ENCODE data around the gene SLIT2.

SLIT2 gene, protein sequence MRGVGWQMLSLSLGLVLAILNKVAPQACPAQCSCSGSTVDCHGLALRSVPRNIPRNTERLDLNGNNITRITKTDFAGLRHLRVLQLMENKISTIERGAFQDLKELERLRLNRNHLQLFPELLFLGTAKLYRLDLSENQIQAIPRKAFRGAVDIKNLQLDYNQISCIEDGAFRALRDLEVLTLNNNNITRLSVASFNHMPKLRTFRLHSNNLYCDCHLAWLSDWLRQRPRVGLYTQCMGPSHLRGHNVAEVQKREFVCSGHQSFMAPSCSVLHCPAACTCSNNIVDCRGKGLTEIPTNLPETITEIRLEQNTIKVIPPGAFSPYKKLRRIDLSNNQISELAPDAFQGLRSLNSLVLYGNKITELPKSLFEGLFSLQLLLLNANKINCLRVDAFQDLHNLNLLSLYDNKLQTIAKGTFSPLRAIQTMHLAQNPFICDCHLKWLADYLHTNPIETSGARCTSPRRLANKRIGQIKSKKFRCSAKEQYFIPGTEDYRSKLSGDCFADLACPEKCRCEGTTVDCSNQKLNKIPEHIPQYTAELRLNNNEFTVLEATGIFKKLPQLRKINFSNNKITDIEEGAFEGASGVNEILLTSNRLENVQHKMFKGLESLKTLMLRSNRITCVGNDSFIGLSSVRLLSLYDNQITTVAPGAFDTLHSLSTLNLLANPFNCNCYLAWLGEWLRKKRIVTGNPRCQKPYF (N-terminal part only)

DNA sequence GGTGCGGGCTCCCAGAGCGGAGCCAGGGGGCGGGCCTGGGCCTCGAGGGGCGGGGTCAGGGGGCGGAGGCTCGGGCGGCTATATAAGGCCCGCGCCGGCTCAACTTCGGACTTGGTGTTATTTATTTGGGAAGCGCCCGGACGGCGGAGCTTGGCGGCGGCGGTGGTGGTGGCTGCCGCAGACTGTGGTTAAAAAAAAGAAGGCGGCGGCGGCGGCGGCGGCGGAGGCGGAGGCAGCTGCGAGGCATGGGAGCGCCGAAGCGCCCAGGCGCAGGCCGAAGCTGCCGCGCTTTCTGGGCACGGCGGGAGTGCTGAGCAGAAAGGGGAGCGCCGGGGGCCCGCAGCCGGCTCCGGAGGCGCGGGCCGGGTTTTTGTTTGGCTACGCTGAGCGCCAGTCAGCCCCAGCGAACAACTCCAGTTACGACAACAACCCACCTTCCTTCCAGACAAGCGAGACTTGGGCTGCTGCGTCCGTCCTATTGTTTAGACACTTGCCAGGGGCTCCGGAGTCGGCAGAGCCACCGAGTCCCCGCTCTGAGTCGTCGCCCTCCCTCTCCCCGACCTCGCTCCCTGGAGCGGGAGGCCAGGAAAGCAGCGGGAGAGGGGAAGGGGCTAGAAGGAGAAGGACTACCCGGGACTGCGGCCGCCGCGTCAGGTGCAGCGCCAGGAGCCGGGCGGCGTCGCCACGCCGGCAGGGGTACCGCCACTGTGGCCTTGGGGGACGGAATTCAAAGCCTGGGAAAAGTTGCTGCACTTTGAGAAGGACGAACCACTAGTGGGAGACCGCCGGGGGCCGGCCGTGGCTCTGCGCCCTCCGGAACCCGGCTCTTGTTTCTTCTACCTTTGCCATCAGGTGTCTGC is at the start of gene SLIT2:
Gene SLIT2, plus strand, starts transcription at position 110 of the 860 bp plus-strand sequence. CDS start 1,911 bp downstream, outside the sequence.
- DNase-seq = peak; percentile 27

DNA sequence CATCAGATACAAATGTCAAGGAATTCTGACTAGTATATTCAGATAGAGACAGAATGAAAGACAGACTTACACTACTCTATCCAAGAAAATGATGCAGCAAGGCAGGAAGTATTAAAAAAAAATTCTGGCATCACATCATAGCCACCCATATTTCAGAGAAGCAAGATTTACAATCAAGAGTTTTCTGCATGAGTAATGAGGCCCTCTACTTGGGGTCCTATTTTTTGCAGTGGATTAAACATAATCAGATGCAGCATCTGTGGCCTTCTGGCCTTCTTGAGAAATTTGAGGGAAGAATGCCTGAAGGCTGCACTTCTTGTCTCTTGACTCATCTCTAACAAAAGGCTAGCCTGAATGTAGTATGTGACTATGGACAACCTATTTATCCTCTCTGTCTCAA is 48.2 kb upstream of the SLIT2 start:
- DNase-seq = no peak

DNA sequence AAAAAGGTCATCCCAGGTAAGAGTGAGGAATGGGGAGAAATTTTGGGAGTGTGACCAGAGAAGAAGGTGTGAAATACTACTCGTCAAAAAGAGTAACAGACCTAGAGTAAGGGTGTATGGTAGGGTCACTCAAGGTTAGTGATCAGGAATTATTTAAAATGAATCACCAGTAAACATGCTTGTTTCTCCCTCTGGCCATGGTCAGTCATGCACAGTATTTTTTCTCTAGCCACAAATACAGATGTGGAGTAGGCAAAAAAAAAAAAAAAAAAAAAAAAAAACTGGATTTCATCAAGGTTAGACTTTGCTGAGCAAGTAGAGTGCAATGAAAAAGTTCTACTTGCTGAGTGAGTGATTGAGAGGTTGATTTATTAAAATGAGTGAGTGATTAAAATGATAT is 34.2 kb upstream of the SLIT2 start:
- DNase-seq = no peak

DNA sequence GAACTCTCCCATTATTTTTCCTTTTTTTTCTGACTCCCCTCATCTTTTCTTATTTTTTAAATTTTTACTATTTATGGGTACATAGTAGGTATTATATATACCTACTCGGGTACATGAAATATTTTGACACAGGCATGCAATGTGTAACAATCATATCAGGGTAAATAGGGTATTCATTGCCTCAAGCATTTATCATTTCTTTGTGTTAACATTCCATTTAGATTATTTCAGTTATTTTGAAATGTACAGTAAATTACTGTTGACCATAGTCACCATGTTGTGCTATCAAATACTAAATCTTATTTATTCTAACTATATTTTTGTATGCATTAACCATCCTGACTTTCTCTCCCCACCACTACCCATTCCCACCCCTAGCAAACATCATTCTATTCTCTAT is 33.8 kb upstream of the SLIT2 start:
- DNase-seq = no peak

DNA sequence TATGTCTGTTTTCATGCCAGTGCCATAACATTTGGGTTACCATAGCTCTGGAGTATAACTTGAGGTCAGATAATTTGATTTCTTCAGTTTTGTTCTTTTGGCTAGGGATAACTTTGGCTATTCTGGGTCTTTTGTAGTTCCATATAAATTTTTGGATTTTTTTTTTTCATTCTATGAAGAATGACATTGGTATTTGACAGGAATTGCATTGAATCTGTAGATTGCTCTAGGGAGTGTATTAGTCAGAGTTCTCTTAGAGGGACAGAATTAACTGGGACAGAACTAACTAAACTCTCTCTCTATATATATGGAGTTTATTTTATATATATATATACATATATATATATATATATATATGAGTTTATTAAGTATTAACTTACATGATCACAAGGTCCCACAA is 32.2 kb upstream of the SLIT2 start:
- DNase-seq = no peak

DNA sequence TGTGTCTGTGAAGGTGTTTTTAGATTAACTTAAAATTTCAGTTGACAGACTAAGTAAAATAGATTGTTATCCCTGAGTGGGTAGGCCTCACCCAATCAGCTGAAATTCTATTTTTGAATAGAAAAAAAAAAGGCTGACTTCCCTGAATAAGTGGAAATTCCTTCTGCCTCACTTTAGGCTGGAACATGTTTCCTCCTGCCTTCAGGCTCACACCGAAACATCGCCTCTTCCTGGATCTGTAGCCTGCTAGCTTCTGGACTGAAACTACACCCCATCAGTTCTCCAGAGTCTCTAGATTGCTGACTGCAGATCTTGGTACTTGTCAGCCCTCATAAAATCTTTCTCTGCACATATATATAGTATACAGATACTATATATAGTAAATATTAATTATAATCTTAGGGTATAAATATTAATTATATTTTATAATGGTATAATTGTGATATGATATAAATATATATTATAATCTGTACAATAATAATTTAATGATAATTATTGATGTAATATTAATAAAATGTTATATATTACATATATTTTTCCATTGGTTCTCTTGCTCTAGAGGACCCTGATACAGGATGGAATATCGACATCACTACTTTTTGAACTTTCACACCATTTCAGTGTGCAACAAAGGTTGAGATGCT is 13.7 kb upstream of the SLIT2 start:
- DNase-seq = no peak

DNA sequence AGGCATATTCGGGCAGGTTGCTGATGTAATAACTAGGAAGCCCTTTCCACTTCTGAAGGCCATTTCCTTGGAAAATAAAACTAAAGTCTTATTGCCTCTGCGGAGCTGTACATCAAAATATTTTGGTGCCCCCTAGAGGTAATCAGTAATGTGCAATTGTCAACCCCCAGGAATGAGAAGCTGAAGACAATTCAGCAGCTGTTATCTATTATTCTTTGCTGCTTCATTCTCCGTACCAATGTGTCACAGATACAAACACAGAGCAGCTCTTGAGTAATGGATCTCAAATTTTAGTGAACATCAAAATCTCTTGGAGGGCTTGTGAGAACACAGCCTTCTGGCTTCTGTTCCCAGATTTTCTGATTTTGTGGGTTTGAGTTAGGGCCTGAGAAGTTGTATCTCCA is 3.5 kb upstream of the SLIT2 start:
- DNase-seq = peak; percentile 64

DNA sequence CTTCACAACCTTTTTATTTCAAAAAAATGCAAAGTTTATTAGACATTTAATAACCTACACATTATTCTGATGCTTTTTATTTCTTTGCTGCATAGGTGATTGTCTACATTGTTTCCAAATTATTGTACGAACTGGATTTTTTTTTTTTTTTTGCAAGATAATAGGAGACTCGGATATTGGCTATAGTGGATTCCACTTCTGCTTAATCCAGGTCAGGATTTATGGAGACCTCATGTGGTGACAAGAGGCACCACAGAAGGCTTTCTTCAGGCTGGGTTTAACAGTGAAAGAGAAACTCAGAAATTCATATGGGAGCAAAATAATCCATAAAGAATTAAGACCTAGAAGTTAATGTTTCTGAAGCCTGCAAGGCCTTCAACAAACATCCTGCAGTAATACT is 2.4 kb upstream of the SLIT2 start:
- DNase-seq = peak; percentile 2

DNA sequence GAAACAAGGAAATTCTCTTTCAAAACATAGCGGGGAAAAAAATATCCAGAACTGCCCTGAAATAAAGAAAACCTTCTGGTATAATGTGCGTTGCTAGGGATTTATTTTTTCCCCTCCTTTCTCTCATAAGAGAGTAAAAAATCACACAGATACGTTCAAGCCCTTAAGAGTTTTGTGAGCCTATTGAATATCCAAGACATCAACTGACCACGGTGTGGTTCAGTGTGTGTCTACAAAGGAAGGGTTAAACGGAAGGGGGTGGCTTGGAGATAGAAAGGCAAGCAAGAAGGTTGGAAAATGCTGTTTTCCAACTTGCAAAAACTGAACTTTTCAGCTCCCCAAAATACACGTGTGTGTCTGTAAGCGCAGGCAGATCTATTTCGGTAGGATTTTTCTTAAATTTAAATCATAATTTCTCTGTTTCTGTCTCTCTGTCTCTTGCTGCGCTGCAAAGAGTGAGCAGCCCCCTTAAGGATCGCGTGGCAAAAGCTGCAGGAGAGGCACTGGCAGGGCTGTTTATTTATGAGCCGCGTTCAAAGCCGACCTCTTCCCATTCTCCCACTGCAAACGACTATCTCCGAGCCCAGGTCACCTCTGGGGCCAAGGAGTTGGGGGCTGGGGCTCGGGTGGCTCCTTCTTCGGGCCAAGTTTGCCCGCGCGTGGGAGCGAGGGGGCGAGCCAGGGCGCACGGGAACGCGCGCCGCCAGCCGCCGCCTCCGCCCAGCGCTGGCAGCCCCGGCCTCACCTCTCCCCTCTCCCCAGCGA is 492 bp upstream of the SLIT2 start:
- DNase-seq = no peak

DNA sequence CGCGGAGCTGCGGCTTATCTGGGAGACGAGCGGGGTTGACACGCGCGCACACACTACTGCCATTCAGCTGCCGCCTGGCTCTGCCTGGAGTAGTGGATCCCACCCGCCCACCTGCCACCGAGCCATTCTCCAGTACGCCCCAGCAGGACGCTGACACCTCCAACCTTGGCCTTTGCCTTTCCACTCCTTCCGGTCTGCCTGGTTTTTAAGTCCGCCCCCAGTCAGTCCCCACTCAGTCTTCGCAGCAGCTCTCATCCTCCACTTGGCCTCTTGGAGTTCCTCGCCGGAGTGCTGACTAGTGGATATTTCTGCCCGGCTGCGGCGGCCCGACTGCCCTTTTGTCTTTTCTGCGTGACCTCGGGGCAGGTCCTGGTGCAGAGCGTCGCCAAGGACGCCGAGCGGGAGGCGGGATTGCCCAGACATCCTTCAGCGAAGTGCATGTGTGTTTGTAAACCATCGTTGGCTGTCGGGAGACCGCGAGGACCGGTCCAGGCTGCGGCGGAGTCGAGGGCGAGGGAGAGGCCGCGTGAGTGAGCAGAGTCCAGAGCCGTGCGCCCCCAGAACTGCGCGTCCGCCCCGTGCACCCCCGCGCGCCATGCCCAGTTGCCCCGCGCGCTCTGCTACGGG is 1.1 kb downstream of the SLIT2 start:
- DNase-seq = no peak

DNA sequence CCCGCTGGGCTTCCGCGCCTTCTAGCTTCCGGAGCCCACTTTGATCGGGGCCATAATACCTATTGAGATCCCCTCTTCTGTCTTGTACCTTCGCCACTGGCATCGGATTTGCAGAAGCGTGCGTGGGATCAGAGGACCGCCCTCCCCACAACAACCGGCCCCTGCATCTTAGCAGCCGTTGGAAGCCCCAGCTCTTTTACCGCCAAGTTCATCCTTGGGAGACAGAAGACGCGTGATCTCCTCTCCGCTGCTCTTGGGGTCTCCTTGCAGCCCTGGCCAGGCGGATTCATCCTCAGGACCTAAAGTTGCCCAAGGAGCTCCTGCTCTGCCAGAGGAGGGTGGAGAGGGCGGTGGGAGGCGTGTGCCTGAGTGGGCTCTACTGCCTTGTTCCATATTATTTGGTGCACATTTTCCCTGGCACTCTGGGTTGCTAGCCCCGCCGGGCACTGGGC is 1.6 kb downstream of the SLIT2 start:
- DNase-seq = no peak

DNA sequence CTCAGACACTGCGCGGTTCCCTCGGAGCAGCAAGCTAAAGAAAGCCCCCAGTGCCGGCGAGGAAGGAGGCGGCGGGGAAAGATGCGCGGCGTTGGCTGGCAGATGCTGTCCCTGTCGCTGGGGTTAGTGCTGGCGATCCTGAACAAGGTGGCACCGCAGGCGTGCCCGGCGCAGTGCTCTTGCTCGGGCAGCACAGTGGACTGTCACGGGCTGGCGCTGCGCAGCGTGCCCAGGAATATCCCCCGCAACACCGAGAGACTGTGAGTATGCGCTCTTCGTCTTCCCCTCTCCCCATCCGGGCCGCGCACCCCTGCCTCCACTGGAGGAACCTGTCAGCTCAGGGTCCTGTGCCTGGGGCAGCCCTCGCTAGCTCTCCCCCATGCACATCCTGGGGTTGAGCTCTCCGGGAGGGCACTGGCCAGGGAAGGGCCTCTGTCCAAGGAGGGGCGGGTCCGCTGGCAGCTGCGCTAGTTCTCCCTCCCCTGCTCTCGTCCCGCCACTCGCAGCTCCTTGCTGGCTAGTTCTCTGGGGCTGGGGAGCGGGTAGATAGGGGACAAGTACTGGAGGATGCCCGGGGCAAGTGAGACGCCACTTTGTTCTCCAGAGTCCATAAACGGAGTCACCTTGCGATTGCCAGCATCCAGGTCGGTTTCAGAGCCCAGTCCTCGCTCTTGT is 2.2 kb downstream of the SLIT2 start:
- no peak for DNase-seq

DNA sequence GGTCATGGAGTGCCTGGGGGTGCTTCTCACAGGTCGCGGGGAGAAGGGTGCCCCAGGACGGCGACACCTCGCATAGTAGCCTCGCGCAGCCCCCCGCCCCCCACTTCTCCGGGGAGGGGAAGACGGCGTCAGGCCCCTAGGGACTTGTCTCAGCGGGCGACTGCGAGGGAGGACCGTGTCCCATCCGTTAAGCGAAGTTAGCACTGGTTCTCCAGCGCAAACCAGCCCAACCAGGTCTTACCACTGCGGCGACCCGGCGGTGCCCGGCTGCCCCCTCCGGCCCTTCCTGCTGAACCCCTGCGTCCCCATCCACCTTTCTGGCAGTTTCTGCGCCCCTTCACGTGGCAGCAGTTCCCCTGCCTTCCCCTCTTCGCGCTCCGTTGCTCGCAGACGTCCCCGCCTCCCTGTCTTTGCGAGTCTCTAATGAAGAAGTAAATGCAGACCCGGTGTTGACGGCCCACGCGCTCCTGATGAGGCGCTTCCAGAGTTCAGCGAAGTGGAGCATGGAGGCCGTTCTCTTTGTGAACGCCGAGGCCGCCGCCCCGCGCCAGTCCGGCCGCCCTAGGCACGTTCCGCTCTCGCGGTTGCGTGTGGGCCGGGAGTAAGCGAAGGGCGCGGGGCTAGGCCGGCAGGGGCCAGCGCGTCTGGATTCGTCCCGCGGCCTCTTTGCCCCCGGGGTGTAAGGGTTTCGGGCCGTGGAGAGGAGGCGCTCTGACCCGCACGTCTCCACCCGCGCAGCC is 3.0 kb downstream of the SLIT2 start:
- no peak for DNase-seq

DNA sequence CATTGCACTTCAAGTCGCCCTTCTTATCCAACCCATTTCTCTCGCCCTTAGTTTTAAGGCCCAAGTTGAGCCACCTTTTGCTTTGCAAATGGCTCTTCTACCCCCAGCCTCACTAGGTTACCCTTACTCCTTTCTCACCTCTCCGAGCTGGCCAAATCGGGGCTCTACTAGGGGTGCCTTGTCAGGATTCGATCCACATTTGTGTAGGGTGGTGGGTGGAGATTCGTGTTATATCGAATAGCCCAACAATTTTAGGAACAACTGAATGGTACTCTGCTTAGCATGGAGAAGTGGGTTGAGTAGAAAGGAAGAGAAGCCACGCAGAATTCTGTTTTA is 3.5 kb downstream of the SLIT2 start:
- no peak for DNase-seq

DNA sequence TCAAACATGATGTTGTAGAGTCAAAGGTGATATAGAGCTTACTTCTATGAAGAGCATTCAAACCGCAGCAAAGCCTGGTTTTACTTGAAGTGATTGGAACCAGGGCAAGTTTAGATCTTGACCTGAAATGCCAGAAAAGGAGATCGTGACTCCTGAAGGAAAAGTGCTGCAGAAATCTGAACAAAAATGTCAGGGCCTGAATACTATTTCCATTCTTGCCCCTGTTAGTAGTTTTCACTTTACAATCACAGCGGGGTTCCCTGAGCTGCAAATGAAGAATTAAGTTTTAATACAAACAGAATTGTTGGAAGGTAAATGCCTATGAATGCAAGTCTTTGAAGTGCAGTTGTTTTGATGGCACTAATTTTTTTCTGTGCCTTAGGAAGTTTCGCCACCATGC is 4.1 kb downstream of the SLIT2 start:
- DNase-seq = no peak

DNA sequence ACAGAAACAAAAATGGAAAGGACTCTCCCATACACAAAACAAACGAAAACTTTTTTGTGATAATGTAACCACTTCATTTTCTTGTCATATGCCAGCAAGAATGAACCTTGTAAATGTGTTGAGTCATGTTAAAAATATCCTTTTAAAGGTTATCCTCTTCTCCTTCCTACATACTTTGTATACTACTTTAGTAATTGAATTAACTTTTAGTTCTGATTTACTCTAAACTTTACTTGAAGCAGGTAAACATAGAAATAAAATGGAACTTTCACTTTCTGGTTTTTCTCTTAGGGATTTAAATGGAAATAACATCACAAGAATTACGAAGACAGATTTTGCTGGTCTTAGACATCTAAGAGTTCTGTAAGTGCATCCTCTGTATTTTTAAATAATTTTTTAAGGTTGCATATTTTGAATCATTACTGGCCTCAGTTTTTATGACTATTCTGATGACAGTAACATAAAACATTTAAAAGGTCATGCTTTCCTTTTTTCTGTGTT is 4.7 kb downstream of the SLIT2 start:
- no peak for DNase-seq

DNA sequence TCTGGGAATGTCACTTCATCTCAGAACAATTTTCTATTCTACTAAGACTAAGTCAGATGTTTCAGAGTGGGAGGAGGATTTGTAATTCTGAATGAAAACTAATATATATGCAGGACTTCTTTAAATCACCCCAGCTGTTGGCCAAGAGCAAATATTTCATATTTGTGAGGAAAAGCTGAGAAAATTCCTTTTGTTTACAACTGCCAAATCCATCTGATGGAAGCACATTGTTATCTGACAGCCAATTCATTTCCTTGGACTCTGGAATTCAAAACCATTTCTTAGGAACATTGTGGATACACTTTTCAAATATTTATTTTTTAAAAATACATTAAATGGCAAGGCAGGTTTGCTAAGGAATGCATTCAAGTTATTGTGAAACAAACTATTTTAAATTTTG is 8.0 kb downstream of the SLIT2 start:
- no peak for DNase-seq

DNA sequence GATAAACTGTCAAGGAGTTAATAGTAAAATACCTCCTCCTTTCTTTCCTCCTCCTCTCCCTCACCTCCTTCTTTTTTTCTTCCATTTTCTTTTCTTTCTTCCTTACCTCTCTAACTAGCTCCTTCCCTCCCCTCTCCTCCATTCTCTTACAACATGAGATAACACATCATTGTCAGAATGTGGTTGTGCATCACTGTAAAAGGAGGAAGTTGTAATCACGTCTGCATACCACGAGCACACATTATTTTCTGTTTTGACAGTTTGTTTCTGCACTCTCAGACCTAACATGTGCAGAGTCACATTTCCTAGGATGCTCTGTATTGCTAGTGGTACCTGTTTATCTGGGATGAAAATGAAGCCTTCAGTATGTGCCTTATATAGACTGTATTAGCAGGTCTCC is 9.1 kb downstream of the SLIT2 start:
- no peak for DNase-seq

DNA sequence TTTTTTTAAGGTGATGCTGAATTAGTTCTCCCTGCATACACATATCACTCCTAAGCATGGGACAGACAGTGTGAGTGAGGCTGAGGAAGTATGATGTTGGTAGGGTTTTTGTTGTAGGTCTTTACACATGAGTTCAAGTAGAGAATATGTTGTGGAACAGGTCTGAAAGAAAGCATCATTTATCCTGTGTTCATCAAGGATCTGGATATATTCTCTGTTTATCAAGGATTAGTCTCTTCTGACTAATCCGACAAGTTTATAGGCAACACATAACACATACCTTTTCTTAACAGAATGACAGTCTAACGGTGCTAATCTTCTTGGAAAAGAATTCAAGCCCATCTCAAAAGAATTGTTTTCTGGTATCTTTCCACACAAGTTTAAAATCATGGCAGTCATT is 10.5 kb downstream of the SLIT2 start:
- DNase-seq = no peak

DNA sequence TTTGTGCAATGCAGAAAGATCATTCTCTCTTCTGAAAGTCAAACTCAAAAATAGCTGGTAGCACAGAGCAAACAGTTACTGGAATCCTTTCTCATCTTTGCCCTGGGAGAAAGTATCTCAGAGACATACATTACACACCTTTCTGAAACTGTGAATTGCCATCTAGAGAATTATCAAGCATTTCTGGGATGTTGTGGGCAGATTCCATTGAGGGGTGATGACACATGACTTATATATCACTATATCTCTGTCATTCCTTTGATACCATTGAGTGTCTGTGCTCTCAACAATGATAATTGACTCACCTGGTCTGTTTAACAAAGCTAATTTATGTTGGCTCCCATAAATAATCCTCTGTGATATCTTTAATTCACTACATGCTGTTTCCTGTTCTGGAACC is 13.0 kb downstream of the SLIT2 start:
- no peak for DNase-seq

All from suppressor macrophage treated with lipopolysaccharide for 4 hours (primary cell).